Stimulated activated CD8-positive, alpha-beta memory T cell treated with anti-CD3 and anti-CD28 coated beads, Interleukin-7, amount 100 ng/mL, for 48 hours (primary cell): ENCODE results near the gene COA5.

Experiments used
- DNase-seq, 2 donors: peaks; one replicate each; pipeline ENCODE4 v3.0.0-alpha.2; 2020; ENCODE audit warnings: low read depth in 1 of 2; ENCODE audit errors: extremely low read depth in 1 of 2

COA5 gene

DNA sequence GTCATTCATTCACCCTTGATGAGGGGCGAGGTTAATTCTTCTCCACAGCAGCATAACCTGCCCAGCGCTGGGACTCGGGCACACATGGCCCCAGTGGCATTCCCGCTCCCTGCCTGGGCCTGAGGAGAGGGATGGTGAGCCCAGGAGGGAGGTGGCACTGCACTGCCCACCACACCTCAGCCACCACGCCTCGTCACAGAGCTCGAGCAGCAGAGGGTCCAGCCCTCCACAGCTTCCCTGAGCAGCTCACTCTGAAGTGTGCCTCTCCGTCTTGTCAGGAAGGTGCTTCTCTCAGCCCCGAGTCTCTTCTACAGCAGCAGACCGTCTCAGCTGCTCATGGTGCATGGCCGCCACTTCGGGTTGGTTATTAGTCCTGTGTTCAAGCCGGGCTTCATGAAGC, 34.9 kb downstream of the COA5 start:
- DNase-seq: no peak

DNA sequence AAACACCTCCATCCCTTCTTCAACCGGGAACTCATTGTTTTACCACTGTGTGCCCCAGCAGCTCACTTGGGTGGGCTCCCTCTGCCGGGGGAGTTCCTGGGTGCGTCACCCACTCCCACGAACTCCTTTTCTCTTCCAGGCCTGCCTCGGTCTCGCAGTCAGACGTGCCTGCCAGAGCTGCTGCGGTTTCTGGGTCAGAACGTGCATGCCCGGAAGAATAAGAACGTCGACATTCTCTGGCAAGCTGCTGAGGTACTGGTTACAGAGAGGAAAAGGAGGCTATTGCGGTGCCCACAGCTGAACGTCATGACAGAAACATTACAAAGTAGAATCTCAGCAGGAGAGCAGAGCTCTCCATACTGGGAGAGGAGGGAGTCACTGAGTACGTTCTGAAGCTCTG, 35.6 kb downstream of the COA5 start:
- DNase-seq: no peak

DNA sequence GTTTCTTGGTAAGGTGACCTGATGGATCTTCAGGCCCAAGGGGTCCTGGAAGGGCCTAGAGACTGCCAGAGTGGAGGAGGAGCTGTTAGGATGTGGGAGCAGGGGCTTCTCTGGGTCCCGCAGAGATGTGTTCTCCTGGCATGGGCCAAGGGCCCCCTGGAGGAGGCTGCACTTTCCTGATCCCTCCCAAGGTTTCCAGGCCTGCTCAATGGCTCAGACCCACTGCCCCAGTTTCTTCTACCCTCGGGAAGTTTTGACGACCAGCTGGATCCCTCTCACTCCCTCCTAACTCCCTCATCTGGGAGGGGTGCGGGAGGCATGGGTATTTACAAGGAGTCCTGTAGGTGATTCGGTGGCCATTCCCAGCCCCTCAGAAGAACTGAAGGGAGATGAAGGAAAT, 36.1 kb downstream of the COA5 start:
- no peak for DNase-seq

DNA sequence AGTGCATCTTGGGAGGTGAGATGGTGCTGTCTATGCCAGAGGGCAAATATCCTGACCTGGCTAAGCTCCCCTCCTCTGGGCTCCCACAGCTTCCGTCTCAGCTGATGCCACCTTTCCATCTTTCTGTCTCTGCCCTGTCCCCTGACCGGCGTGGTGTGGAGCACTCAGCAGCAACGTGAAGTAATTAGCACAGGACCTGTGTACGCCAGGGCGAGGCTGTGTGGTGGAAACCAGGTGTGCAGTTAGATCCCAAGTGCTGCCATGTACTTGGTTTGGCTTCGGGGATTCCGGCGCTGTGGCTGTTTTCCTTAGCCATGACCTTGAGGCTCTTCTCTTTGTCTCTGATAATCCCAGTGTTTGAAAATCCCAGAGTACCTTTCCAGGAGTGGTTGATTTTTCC, 36.5 kb downstream of the COA5 start:
- no peak for DNase-seq

DNA sequence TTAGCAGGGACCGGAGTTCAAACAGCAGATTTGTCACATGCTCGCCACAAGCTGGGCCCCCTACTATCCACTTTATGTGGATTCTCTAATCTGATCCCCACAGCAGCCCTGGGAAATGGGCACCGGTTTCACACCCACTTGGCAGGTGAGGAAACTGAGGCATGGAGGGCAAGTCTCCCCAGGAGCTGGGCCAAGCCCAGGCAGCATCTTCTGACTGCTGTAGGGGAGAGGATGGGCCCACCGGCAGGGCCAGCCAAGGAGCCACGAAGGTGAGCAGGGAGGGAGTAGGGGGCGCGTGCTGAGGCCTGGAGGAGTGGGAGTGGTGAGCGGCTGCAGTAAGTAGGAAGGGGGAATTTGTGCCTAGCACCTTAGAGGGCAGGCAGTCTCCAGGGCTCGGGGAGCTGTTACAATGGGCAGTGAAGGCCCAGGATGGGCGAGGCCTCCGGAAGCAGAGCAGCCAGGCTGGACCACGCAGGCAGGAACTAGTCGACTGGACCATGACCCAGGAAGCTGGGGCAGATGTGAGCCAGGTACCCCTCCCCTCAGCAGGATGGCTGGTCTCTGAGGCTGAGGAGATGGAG, 37.1 kb downstream of the COA5 start:
- no peak for DNase-seq

DNA sequence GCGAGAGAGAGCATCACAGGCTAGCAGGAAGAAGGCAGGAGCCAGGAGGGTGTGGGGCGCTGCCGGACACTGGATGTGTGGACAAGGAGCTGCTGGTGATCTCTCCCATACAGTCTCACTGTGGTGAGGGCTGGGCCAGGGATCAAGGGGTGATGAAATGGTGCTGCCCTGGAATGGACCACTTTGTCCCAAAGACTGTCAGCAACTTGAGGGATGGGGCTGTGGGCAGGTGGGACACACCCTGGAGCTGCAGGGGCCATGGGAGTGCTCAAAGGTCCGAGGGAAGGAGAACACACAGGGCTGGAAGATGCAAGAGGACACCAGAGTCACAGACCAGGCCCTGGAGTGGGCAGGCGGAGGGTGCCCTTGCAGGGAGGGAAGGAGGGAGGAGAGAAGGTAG, 38.0 kb downstream of the COA5 start:
- DNase-seq: no peak

DNA sequence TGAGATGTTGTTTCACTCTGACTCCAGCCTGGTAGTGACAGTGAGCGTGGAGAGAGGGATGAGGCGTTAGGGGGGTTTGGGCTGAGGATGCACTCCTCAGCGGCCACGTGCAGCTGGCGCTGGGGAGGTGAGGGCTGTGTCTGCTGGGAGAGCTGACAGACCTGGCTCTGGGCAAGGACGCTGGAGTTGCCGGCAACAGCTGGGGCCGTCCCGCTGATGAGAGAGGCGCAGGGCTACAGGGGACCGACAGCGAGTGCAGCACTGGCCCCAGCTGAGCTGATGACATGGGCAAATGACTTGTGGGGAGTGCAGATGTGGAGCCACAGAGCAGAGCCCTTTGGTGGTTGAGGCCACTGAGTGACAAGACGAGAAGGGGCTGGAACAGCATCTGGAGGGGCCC, 38.4 kb downstream of the COA5 start:
- DNase-seq: no peak

DNA sequence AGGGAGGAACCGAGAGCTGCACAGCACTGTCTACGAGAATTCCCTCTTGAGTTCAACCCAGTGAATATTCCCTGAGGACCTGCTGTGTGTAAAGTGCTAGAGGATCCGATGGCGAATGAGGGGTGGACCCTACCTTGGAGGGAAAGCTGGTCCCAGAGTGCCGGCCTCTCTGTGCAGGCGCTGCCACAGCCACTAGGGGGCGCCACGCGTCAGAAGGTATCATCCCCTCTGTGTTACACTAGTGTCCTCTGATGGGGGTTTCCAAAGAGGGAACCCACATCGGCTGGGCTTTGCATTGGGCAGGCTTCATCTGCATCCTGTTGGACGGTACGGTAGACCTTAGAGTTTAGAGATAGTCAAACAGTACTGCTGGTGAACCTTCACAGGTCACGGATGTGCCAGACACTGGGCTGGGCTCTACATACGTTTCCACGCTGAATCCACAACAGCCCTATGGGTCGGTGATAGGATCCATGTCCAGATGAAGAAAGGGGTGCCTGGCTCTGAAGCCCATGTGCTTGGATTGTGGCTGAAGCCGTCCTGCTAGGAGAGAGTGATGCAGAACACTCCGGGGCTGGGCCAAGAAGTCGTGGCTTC, 39.0 kb downstream of the COA5 start:
- peak; percentile 19 to 49 for DNase-seq

DNA sequence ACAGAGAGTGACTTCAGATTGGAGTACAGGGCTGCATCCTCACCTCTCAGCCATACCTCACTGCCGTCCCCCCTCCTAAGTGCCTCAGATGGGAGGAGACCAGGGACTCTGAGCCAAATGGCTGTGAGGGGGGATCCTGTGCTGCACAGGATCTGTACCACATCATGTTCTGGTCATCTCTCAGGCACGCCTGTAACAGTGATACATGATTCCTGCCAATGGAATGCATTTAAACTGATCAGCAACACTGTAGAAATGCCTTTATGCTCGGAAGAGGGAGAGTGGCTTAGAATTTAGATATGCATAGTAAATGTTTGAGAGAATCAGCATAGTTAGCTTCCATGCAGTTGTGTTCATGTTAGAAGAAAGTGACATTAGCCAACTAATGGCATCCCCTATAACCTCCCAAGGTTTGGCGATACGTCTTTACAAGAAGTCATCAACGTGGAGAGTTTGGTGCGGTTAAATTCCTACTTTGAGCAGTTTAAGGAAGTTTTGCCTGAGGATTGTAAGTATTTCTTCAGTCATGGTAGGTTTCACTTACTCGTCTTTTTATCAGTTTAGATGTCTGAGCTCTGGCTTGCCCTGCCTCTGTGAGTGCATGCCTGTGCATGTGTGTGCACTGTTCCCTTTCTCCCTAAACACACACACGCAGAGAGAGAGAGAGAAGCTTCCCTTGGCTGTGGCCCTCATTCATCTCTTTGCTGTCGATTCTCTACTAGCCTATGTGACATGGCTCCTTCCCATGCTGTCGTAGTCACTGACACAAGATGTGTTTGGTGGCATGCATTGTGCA, 40.0 kb downstream of the COA5 start:
- DNase-seq: no peak

DNA sequence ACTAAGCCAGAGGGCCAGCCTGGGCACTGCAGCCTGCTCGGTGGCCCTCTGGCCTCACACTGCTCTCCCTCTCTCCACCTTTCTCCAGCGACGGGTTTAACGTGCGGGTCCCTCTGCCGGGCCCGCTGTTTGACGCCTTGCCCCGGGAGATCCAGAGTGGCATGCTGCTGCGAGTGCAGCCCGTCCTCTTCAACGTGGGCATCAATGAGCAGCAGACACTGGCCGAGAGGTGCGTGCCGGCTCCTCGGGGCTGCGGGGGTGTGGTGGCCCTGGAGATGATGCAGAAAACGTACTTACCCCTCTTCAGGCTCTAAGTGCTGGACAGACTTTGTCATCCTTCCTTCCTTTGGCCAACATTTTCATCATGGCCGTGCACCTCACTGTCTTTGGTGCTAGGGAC, 42.4 kb downstream of the COA5 start:
- DNase-seq: no peak

DNA sequence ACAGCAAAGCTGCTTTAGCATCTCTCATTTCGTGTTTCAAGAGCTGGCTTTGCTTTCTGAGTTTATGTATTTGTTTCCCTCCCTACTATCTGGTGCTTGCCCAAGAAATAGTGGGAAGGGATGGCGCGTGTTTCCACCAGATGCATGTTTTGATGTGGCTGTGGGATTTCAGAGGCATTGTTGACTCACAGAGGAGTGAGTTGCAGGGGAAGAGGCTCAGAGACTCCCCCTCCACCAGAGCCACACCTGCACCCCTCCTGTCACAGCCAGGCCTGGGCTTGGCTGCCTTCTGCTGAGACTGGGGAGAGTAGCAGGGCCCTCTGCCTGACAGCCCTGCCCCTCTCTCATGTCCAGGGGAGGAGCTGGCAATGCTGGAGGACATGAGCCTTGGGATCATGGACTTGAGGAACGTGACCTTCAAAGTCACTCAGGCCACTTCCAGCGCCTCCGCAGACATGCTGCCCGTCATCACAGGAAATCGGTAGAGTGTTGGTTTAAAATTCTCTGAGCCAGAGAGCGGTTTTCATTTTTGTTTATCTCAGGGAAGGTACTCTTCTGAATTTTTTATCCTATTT, 42.9 kb downstream of the COA5 start:
- DNase-seq: no peak

DNA sequence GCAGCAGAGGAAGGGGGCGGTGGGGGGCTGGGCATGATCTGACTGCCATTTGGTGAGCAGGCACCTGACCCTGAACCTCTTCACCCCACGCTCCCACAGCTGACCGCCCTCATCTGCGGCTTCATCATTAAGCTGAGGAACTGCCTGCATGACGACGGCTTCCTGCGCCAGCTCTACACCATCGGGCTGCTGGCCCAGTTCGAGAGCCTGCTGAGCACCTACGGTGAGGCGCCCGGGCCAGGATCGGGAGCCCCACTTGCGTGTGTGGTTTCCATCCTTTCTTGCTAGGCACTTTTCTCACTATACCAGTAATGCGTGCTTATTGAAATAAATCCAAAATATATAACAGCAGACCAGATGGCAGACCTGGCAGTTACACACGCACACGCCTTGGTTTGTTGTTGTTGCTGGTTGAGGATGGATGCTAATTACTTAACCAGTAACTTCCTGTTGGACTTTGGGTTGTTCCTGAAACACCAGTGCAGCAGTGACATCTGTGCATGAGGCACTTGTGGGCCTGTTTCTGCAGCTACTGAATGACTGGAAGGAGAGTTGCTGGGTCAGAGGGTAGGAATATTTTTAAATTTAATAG, 43.7 kb downstream of the COA5 start:
- no peak for DNase-seq

DNA sequence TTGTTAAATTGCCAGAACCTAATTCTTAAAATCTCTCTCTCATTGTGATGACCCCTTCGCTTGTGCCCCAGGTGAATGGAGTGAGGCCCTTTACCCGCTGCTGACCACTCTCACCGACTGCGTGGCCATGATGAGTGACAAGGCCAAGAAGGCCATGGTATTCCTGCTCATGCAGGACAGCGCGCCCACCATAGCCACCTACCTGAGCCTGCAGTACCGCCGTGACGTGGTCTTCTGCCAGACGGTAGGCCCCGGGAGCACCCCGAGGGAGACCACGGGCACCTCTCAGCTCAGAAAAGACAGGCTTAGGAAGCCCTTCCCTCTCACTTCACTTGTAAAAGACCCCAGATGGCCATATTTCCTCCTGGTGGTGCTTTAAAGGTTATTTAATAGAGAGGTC, 44.9 kb downstream of the COA5 start:
- no peak for DNase-seq

DNA sequence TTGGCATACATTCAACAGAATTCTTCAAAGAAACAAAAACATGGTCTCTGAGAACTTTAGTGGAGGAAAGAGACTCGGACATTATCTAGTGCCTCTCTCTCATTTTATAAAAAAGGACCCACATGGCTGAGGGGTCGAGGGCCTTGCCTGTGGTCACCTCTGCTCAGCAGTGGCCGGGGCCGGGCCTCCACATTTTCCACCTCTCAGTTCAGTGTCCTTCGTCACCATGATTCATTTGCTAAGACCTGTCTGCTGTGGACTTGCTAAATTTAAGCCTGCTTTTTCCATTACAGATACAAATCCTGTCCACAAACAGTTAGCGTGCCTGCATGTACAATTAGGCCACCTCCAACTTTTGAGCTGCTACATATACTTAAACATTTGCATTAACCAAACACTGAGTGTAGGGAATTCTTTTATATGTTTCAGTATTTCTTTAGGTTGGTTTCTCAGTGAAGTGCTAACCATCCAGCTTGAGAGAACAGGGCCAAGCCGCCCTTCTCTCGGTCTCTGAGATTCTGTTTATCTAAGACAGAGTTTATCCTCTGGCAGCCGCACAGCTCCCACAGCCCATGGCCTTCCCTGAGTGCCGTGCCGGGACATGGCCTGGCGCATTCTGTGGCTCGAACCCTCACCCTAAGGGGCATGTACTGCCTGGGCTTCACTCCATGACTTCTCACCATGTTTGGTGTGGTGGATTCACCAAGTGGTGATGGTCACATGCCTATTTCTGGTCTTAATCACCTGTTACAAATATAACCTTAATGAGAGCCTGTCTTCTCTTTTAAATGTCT, 46.2 kb downstream of the COA5 start:
- DNase-seq: no peak

DNA sequence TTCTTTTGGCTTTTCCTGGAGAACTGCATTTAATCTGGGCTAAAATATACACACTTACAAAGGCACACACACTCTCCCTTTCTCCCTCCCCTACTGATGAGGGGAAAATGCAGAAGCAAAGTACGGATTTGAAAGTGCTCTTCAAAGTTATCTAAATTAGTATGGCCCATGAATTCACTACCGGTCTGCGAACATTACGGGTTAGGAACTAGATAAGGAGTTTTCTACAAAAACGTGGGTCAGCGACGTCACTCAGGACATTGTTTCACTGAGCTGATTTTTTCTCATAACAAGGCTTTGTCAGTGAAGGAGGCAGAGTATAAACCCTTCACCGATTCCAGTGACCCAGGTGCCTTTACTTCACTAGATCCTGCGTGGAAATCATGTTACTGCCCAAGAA, 47.3 kb downstream of the COA5 start:
- no peak for DNase-seq

DNA sequence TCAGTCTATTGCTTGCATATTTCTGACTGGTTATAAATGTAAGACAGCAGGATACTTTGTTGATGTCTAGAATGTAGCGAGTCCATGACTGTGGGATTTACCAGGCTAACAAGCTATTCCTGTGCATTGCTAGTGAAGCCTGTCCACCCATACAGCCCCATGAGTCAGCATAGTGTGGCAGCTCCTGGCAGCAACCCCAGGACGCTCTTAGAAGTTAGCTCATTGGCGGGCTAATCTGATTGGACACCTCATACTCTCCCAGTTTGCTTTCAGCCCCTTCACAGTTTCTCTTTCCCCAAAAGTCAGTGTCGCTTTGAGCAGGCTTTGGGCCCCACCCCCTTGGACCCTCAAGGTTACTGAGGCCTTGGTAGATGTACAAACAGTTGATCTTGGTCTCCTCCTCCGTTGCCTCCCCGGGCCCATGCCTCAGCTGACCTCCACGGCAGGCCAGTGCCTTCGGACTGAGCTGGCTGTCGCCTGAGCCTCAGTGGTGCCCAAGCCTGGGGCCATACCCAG, 48.0 kb downstream of the COA5 start:
- DNase-seq: no peak

DNA sequence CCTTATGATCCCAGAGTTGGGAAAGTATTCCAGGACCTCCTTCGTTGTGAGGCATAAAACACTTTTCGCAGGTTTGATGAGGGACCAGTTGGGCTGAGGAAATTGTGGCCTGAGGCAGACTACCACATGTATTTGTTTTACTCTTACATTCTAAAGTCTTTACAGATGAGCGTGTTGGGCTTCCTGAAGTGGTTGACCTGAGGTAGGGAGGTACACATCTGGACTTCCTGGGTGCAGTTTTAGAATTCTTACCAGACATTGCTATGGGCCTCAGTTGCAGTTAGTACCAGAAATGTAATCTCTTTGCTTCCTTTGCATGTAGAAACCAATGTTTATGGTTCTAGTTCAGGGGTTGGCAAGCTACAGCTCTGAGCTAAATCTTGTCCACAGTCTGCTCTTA, 48.7 kb downstream of the COA5 start:
- no peak for DNase-seq

DNA sequence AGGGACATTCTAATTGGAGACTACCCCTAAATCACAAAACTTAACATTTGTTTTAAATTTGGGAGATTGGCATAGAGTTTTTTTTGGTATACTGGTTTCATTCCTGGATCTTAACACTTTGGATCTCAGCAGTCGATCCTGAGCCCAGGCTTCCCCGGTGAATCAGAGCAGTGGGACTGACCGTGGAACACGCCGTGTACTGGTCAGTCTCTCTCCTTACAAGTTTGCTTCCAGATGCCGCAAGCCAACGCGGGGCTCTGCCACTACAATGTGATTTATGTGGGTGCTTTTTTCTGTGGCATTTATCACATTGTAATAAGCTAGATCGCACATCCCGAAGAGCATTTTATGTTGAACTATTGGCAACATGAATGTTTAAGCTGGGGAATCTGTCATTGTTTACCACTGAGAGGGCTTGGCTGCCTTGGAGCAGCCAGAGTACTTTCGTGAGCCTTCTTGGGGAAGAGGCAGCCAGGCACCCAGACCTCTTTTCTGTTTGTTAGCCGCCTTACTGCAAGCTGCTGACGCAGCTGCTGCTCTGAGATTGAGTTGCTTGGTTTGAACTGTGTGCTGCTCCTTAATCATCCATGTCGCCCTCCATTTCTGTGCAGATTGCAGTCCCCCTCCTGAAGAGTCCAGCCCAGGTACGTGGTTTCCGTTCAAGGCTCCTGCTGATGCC, 49.3 kb downstream of the COA5 start:
- DNase-seq: no peak

DNA sequence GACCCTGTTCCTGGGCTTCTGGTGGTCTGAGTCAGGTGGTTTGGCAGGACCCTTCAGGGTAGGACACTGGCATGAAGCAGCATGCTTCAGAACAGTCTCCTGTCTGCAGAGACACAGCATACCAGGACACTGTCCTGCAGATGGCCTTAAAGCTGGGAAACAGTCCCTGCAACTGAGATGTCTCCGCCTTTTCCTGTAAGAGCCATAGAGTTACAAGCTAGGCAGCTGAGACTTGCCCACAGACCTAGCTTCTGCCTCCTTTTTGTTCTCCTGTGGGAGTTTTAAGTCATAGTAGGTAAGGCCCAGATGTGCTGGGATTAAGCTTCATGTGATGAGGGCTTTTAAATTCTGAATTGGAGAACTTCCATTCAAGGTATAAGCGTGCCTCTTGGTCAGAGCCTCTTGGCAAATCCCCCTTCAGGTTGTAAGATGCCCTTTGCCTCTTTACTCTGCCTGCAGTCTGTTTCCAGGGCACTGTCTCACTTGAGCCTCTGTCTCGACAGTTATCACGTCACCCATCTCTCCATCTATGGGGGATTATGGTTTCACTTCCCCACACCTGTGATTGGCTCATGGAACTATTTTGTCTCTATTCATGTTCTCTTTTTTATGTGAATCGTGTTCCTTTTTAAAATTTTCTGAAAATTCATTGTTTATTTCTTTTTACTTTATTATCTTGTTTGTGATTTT, 51.8 kb downstream of the COA5 start:
- DNase-seq: no peak

DNA sequence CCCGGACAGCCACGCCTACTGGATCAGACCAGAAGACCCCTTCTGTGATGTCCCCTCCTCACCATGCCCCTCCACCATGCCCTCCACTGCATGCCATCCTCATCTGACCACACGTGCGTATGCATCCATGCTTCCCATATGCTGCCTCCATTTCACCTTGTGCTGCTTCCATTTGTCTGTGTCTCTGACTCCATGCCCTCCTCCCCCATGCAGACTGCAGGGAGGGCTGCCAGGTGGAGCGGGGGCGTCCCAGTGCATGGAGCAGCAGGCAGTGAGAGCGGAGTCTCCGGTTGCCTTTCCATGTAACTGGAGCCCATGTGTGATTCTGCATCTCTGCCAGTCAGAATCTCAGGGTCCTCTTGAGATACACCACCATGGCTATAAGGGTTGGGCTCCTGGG, 52.6 kb downstream of the COA5 start:
- no peak for DNase-seq
